Inflammatory macrophage (primary cell): ENCODE results near the gene HCRT.
A peak's percentile ranks its signal among the peaks of the same experiment; 100 is the strongest.
"Not testable (repeated sequence)": the region's sequence is repeated elsewhere in the genome, so short reads cannot be mapped to it uniquely, and the experiment has no call there.

Experiments
- DNase-seq, 2 donors: peaks; one replicate each; pipeline ENCODE4 v3.0.0-alpha.2; 2020 to 2022

HCRT gene

DNA sequence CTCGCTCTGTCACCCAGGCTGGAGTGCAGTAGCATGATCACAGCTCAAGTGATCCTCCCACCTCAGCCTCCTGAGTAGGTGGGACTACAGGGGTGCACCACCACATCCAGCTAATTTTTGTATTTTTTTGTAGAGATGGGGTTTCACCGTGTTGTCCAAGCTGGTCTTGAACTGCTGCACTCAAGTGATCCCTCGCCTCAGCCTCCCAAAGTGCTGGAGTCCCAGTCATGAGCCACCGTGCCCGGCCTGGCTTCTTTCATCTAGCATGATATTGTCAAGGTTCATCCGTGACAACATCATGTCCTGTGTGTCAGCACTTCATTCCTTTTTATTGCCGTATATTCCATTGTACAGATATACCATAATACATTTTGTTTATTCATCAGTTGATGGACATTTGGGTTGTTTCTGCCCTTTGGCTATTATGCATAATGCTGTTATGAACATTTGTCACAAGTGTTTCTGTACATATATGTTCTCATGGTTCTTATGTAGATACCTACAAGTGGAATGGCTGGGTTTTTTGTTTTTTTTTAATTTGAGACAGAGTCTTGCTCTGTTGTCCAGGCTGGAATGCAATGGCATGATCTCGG is 12.4 kb upstream of the HCRT start:
- no peak for DNase-seq

DNA sequence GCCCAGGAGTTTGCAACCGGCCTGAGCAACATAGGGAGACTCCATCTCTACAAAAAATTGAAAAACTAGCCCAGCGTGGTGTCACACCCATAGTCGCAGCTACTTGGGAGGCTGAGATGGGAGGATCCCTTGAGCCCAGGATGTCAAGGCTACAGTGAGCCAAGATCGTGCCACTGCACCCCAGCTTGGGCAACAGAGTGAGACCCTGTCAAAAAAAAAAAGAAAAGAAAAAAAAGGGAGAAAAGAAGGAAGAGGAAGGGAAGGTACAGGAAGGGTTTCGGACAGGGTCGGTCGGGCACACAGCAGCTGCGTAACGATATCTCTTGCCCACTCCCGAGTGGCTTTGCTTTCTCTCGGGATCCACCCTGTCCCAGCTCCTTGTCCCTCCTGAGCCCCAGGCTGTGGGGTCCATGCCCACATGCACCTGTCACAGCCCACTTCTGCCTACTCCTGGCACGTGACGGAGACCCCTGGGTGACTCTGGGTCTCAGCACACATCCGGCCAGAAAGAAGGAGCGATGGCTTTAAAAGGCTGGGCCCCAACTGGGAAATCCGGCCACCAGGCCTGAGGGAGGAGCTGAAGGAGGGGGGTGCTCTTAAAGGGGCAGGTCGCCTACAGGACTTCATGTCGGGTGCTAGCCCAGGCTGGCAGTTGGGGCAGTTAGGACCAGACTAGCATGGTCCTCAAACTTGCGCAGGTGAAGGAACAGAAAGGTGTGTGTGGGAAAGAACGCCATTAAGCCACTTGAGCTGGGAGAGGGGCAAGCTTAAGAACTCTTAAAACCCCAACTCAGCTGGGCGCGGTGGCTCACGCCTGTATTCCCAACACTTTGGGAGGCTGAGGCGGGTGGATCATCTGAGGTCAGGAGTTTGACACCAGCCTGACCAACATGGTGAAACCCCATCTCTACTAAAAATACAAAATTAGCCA is 9.0 kb upstream of the HCRT start, which contains the start of gene GHDC:
Gene GHDC, minus strand, starts transcription at position 526 of the 931 bp plus-strand sequence. CDS start 913 bp downstream, outside the sequence.
- DNase-seq, result peak; percentile 81 to 83

- DNase-seq, result no peak
These were observed 8.1 kb upstream of the HCRT start for GRCh38 chr17:42193216-42193968.

GRCh38 chr17:42192189-42193126 is 7.2 kb upstream of the HCRT start:
- no peak for DNase-seq

DNA sequence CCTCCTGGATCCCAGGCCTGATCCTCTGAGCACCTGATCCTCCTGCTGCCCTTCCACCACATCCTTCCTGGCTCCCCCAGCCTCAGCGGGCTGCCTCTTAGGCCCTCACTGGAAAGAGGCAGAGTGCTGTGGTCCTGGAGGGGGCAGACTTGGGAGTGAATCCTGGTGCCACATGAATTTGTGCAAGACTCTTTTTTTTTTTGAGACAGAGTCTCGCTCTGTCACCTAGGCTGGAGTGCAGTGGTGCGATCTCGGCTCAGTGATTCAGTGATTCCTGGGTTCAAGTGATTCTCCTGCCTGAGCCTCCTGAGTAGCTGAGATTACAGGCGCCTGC is 6.0 kb upstream of the HCRT start:
- no peak for DNase-seq

DNA sequence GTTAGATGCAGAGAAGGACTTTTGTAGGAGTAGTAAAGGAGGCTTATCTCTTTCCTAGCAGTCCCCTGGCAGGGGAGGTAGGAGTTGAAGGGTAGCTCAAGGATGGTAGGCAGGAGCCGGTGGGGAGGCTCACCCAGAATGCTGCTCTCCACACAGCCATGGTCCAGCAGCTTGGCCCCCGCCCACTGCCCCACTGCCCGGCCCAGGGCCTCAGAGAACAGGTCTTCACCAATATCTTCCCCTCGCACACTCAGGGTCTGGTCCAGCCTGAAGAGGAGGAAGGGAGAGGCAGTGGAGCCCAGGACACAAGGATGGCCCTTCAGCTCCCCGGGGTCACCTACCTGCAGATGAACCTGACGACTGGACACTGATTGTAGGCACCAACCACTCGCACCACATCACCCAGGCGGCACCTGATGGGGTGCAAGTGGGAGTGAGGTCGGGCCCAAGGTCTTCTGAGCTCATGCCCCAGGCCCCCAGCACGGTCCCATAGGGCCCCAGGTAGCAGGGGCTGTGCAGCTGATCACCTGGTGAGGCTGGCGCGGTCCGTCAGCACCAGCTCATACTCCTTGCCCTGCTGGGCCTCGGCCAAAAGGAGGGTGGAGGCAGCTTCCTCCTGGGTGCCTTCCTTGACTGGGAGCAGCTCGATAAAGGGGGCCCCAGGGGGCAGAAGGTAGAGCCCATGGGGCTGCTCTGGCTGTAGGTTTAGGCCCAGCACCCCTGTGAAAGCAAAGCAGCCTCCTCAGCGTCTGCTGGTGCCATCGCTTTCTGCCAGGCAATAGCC is 5.4 kb upstream of the HCRT start:
- DNase-seq, result no peak

- no peak for DNase-seq
These were observed 4.4 kb upstream of the HCRT start for GRCh38 chr17:42189651-42189965.

- peak; percentile 84 for DNase-seq
These were observed 3.7 kb upstream of the HCRT start for GRCh38 chr17:42188749-42189650.

DNA sequence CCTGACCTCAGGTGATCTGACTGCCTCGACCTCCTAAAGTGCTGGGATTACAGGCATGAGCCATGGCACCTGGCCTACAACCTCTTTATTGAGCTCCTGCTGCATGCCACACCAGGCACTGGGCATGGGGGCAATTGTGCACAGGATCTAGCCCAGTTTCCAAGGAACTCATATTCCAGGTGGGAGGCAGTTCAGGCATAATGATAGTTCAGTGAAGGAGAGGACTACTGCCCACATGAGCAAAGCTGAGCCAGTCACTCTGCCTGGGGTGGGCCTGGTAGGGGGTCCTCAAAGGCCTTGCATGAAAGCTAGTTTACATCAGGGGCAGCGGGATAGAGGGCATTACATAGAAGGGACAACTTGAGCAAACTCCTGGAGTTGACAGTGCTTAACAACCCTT is 2.6 kb upstream of the HCRT start:
- no peak for DNase-seq

GRCh38 chr17:42186191-42186590 is 939 bp upstream of the HCRT start:
- DNase-seq, result not testable (repeated sequence)

GRCh38 chr17:42185621-42185930 is 324 bp upstream of the HCRT start:
- DNase-seq, result no peak

GRCh38 chr17:42183741-42184711 is 1.2 kb downstream of the HCRT start:
- DNase-seq, result peak; percentile 82 to 86

- DNase-seq, result peak; percentile 64 to 83
These were observed 2.1 kb downstream of the HCRT start for GRCh38 chr17:42182927-42183734.

GRCh38 chr17:42181851-42182207 is 3.4 kb downstream of the HCRT start:
- no peak for DNase-seq

GRCh38 chr17:42180922-42181850 is 4.1 kb downstream of the HCRT start, which contains the start of gene KCNH4:
KCNH4 (minus strand) TSS chr17:42181142; CDS start chr17:42180945, 197 bp downstream.
- DNase-seq, result peak; percentile 93 to 96

DNA sequence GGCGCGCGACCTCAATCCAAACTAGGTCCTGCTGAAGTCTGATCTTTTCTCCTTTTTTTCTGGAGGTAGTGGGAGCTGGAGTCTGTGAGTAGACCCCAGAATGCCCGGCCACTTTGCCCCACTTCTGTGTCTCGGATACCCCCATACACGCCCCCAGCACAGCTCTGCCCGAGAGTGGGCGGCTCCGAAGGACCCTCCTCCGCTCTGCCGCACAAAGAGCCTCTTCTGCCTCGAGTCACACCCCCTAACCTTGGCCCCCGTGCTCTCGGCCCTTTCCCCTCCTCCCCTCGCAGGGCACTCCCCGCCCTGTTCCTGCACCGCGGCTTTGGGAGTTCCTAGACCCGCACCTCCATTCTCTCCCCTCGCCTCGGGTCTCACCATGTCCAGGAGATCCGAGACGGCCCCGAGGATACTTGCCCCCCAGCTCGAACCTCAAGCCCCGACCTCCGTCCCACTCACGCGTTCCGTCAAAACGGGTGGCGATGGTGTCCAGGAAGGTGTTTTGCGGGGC is 4.8 kb downstream of the HCRT start:
- DNase-seq, result no peak

DNA sequence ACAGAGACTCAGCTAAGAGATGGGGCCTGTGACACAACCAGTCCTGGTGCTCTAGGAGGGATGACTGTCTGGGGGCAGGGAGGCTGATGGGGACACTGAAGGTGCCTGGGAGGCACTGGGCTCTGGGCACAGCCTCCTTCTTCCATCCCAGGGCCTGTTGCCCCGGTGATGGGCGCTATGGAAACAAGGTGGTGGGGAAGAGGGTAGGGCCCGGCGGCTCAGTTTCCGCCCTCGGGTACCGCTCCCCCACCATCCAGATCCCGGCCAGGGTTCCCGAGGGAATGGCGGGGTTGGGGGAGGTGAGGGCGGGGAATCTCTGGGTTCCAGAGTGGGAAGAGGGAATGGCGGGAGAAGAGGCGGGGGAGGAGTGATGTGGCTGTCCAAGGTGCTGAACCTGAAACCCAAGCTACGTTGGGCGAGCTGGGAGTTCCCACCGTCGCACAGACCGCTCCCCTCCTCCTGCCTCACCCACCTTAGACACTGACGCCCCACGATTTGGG is 5.3 kb downstream of the HCRT start:
- DNase-seq, result peak in 1 of 2 donors; percentile 20
